SK-N-SH treated with all-trans-retinoic acid at 6 μM for 48 hours (cell line): ENCODE results near the gene PWWP2B.

Experiments used
- ATAC-seq: fragments of 200-7000 bp; cut with Tn5 transposase; 3 replicates; pipeline ENCODE4 v1.9.1; 2020; ENCODE audit warnings: mild to moderate bottlenecking, moderate library complexity
- ARNTL ChIP-seq: fragments of 450-650 bp; formaldehyde crosslinking; IDR thresholded peaks from 2 replicates; pipeline ENCODE4 v1.5.0; 2020; ENCODE audit warnings: low read depth, mild to moderate bottlenecking, moderate library complexity, borderline replicate concordance
- BACH2 ChIP-seq: fragments of 250-450 bp; sonication (Bioruptor Pico); IDR thresholded peaks from 2 replicates; pipeline ENCODE4 v1.9.0; 2021; ENCODE audit warnings: mild to moderate bottlenecking, borderline replicate concordance
- CSDC2 ChIP-seq: fragments of 250-450 bp; sonication (Bioruptor Pico); IDR thresholded peaks from 2 replicates; pipeline ENCODE4 v1.5.0; 2020; ENCODE audit warnings: mild to moderate bottlenecking, moderate library complexity
- CSRNP3 ChIP-seq: fragments of 250-450 bp; sonication (Bioruptor Pico); IDR thresholded peaks from 2 replicates; pipeline ENCODE4 v1.5.1; 2021; ENCODE audit warnings: mild to moderate bottlenecking, moderate library complexity
- PATZ1 ChIP-seq: fragments of 250-450 bp; sonication (Bioruptor Pico); IDR thresholded peaks from 2 replicates; pipeline ENCODE4 v1.8.0; 2020; ENCODE audit warnings: mild to moderate bottlenecking, moderate library complexity, borderline replicate concordance
- RARB ChIP-seq: fragments of 250-450 bp; sonication (Bioruptor Pico); IDR thresholded peaks from 2 replicates; pipeline ENCODE4 v1.8.0; 2021; ENCODE audit warnings: mild to moderate bottlenecking, moderate library complexity
- SNAI2 ChIP-seq: fragments of 250-450 bp; sonication (Bioruptor Pico); IDR thresholded peaks from 2 replicates; pipeline ENCODE4 v1.5.0; 2020; ENCODE audit warnings: mild to moderate bottlenecking, moderate library complexity
- TCF4 ChIP-seq: fragments of 250-450 bp; sonication (Bioruptor Pico); IDR thresholded peaks from 2 replicates; pipeline ENCODE4 v1.8.0; 2021; ENCODE audit warnings: mild to moderate bottlenecking, moderate library complexity, borderline replicate concordance
- TOX ChIP-seq: fragments of 250-450 bp; sonication (Bioruptor Pico); IDR thresholded peaks from 2 replicates; pipeline ENCODE4 v1.8.0; 2021; ENCODE audit warnings: mild to moderate bottlenecking, moderate library complexity, borderline replicate concordance
- TSHZ2 ChIP-seq: fragments of 250-450 bp; sonication (Bioruptor Pico); IDR thresholded peaks from 2 replicates; pipeline ENCODE4 v1.5.0; 2020; ENCODE audit warnings: mild to moderate bottlenecking, moderate library complexity
- ZC3H10 ChIP-seq: fragments of 250-450 bp; sonication (Bioruptor Pico); IDR thresholded peaks from 2 replicates; pipeline ENCODE4 v1.5.1; 2021; ENCODE audit warnings: mild to moderate bottlenecking, moderate library complexity
- ZFP3 ChIP-seq: fragments of 250-450 bp; sonication (Bioruptor Pico); IDR thresholded peaks from 2 replicates; pipeline ENCODE4 v1.5.0; 2020; ENCODE audit warnings: mild to moderate bottlenecking, moderate library complexity
- ZFP30 ChIP-seq: fragments of 450-650 bp; formaldehyde crosslinking; IDR thresholded peaks from 2 replicates; pipeline ENCODE4 v1.5.0; 2022; ENCODE audit warnings: mild to moderate bottlenecking, moderate library complexity
- ZNF565 ChIP-seq: fragments of 450-650 bp; formaldehyde crosslinking; conservative IDR thresholded peaks from 2 replicates; pipeline ENCODE4 v1.5.0; 2020; ENCODE audit warnings: low read depth, mild to moderate bottlenecking, moderate library complexity
- ZNF70 ChIP-seq: fragments of 450-650 bp; formaldehyde crosslinking; IDR thresholded peaks from 2 replicates; pipeline ENCODE4 v1.5.0; 2020; ENCODE audit warnings: mild to moderate bottlenecking, moderate library complexity
- ZNF8 ChIP-seq: fragments of 450-650 bp; formaldehyde crosslinking; IDR thresholded peaks from 2 replicates; pipeline ENCODE4 v1.5.0; 2020; ENCODE audit warnings: mild to moderate bottlenecking, moderate library complexity

PWWP2B gene

GRCh38 chr10:132461683-132462231 is 64.8 kb downstream of the PWWP2B start:
- TF ChIP-seq BACH2 (no peak), CSDC2 (CRISPR knock-in tag) (no peak), ZC3H10 (no peak), ZNF565 (CRISPR knock-in tag) (no peak), PATZ1 (CRISPR knock-in tag) (no peak), CSRNP3 (CRISPR knock-in tag) (no peak), ZFP3 (CRISPR knock-in tag) (no peak), SNAI2 (CRISPR knock-in tag) (no peak), TOX (no peak), RARB (CRISPR knock-in tag) (no peak)
- no peak for ATAC-seq

GRCh38 chr10:132462463-132463332 is 65.7 kb downstream of the PWWP2B start:
- ATAC-seq: no peak

More at GRCh38 chr10:132462463-132463332, 65.7 kb downstream of the PWWP2B start:
- TF ChIP-seq SNAI2 (CRISPR knock-in tag): no peak
- TF ChIP-seq ZFP30 (CRISPR knock-in tag): no peak
- TF ChIP-seq PATZ1 (CRISPR knock-in tag): no peak
- no peak for TF ChIP-seq TSHZ2 (CRISPR knock-in tag)
- TF ChIP-seq ZC3H10: no peak
- no peak for TF ChIP-seq ZNF70 (CRISPR knock-in tag)
- no peak for TF ChIP-seq ZFP3 (CRISPR knock-in tag)
- no peak for TF ChIP-seq ARNTL
- TF ChIP-seq ZNF565 (CRISPR knock-in tag): no peak
- TF ChIP-seq ZNF8 (CRISPR knock-in tag): no peak
- no peak for TF ChIP-seq CSDC2 (CRISPR knock-in tag)
- TF ChIP-seq TCF4 (CRISPR knock-in tag): no peak
